NCI-H1092 treated with DMSO at 0.1 percent for 48 hours (cell line): Measurements from ENCODE around the gene SPPL2C.

Experiments
- DNase-seq: peaks from one replicate; lab custom pipeline; 2025; lab: John Stamatoyannopoulos, UW

The SPPL2C gene

GRCh38 chr17:45883063-45883462, 38.4 kb downstream of the SPPL2C start:
- no peak for DNase-seq

- DNase-seq, result no peak
Observed at GRCh38 chr17:45886852-45887251, 42.2 kb downstream of the SPPL2C start.

- DNase-seq, result no peak
Observed at GRCh38 chr17:45888392-45888791, 43.7 kb downstream of the SPPL2C start.

GRCh38 chr17:45889579-45889978, 44.9 kb downstream of the SPPL2C start:
- DNase-seq, result no peak

GRCh38 chr17:45893725-45894021, 49.0 kb downstream of the SPPL2C start:
- DNase-seq, result no peak

GRCh38 chr17:45894022-45894784, 49.5 kb downstream of the SPPL2C start, which contains the start of gene MAPT:
MAPT (plus strand) TSS chr17:45894554; CDS start chr17:45962338, 67,784 bp downstream.
- peak; percentile 98 for DNase-seq

GRCh38 chr17:45895304-45895968, 50.8 kb downstream of the SPPL2C start:
- DNase-seq, result peak; percentile 84

- peak; percentile 71 for DNase-seq
Observed at GRCh38 chr17:45895969-45896785, 51.5 kb downstream of the SPPL2C start.
